PC-9 (cell line): Measurements from ENCODE around the gene PLEKHJ1. TPM values are rescaled to one million over a fixed set of nuclear protein-coding genes. Genes with fewer than 3 reads are reported as not detected.
A peak's percentile ranks its signal among the peaks of the same experiment; 100 is the strongest.

Experiments used
- BruUV-seq: library from RNA; stranded (reverse); fragments of 400-500 nt; replicated peaks from 2 replicates; lab custom pipeline; 2021; lab: Mats Ljungman, UMichigan
- CTCF ChIA-PET: fragments of 300-600 bp; sonication (Branson Sonifier 250); formaldehyde crosslinking; loops from one replicate; lab custom pipeline; 2022; ENCODE audit warnings: antibody characterized with exemption; lab: Charles Lee
- POLR2A ChIA-PET: fragments of 300-600 bp; sonication (Branson Sonifier 250); formaldehyde crosslinking; loops from one replicate; lab custom pipeline; 2022; ENCODE audit warnings: antibody characterized with exemption; ENCODE audit not compliant: unreplicated experiment; lab: Charles Lee
- DNase-seq, 2 experiments: peaks; one replicate each; pipeline versions ENCODE4 v3.0.0 to v3.0.0-alpha.2; 2015 to 2022; ENCODE audit warnings: mixed read lengths in 1 of 2
- H2AFZ ChIP-seq: fragments of 200-600 bp; sonication (generic); 2 replicates; pipeline ENCODE4 v1.8.1; 2017; ENCODE audit warnings: antibody characterized with exemption
- H3F3A ChIP-seq: fragments of 200-600 bp; sonication (generic); 2 replicates; pipeline ENCODE4 v1.8.1; 2017; ENCODE audit warnings: antibody characterized with exemption, mild to moderate bottlenecking, low read depth; ENCODE audit not compliant: insufficient read depth
- H3K27ac ChIP-seq: fragments of 200-600 bp; sonication (generic); 2 replicates; pipeline ENCODE4 v1.6.1; 2016; ENCODE audit warnings: mixed run types
- H3K27me3 ChIP-seq: fragments of 200-600 bp; sonication (generic); 2 replicates; pipeline ENCODE4 v1.6.1; 2016; ENCODE audit warnings: low read depth, mixed run types; ENCODE audit not compliant: insufficient read depth
- H3K36me3 ChIP-seq: fragments of 200-600 bp; sonication (generic); 2 replicates; pipeline ENCODE4 v1.6.1; 2016; ENCODE audit warnings: low read depth, mixed run types
- H3K4me1 ChIP-seq: fragments of 200-600 bp; sonication (generic); replicated peaks from 2 replicates; pipeline ENCODE4 v1.6.1; 2016; ENCODE audit warnings: mixed run types; ENCODE audit not compliant: insufficient read depth
- H3K4me2 ChIP-seq: fragments of 200-600 bp; sonication (generic); 2 replicates; pipeline ENCODE4 v1.6.1; 2017; ENCODE audit warnings: mixed run types
- H3K4me3 ChIP-seq: fragments of 200-600 bp; sonication (generic); 2 replicates; pipeline ENCODE4 v1.6.1; 2016; ENCODE audit warnings: mixed run types
- H3K79me2 ChIP-seq: fragments of 200-600 bp; sonication (generic); 2 replicates; pipeline ENCODE4 v1.6.1; 2017; ENCODE audit warnings: low read depth, mixed run types
- H3K9me2 ChIP-seq: fragments of 200-600 bp; sonication (generic); 2 replicates; pipeline ENCODE4 v1.8.1; 2017; ENCODE audit warnings: mild to moderate bottlenecking; ENCODE audit not compliant: insufficient read depth
- H3K9me3 ChIP-seq: fragments of 200-600 bp; sonication (generic); 2 replicates; pipeline ENCODE4 v1.8.1; 2016; ENCODE audit warnings: low read depth; ENCODE audit not compliant: insufficient read depth
- H4K20me1 ChIP-seq: fragments of 200-600 bp; sonication (generic); 2 replicates; pipeline ENCODE4 v1.8.1; 2017; ENCODE audit not compliant: insufficient read depth
- EZH2 ChIP-seq: fragments of 200-600 bp; sonication (generic); IDR thresholded peaks from 2 replicates; pipeline ENCODE4 v1.8.0; 2017; ENCODE audit warnings: antibody characterized with exemption, low read depth
- intact Hi-C: fragments of 100-400 bp; cut with micrococcal nuclease; formaldehyde crosslinking; loops from one replicate; pipeline ENCODE4 v1.10.0; 2022; ENCODE audit not compliant: unreplicated experiment
- total RNA-seq: library from RNA; stranded (reverse); gene quantifications from 2 replicates; pipeline ENCODE4 v1.2.3, GENCODE V29; 2021
- TF ChIP-seq, protein P1 (sequence below): fragments of 200-600 bp; sonication (generic); conservative IDR thresholded peaks from 2 replicates; pipeline ENCODE4 v1.6.1; 2017; ENCODE audit warnings: mixed run types, antibody characterized with exemption, mild to moderate bottlenecking, moderate library complexity

The PLEKHJ1 gene
- total RNA-seq, 1 experiment from 2014 or later, result 38.6 TPM

DNA sequence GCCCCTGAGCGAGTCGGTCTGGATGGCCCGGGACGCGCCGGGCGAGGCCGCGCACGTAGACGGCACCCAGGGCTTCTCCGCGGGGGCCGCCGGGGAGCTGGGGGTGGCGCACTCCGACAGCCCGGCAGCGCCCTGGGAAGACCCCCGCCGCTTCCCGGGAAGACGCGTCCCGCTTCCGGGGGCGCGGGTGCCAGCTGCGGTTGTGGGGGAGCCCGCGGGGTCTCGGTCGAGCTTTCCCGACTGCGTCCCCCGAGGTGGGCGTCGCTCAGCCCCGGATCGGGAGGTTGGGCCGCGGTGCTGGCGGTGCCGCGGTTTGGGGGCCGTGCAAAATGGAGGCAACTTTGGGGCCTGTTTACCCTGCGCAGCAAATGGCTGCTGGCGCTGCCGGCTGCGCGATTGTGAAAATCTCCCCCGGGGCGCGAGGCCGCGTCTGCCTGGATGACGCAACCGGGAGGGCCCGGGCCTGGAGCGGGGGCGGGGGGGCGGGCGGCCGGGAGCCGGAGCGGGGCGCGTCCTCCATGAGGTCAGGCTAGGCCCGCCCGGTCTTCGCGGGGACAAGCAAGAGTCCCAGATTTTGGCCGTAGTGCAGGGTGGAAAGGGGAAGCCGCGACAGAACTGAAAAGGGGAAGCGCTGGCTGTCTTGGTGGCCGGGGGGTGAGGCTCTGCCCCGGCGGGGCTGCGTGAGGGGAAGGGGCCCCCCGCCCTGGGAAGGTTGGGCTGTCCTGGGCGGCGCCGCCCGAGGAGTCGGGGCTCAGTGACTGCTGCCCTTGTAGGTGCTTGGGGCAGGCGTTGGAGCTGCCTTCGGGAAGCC is 34.5 kb upstream of the PLEKHJ1 start:
- no peaks in the 10 kb centered on the region for H3K27me3 ChIP-seq
- H3K9me2 ChIP-seq, result no peaks in the 10 kb centered on the region
- no peak for TF ChIP-seq EZH2
- TF ChIP-seq, protein P1, sequence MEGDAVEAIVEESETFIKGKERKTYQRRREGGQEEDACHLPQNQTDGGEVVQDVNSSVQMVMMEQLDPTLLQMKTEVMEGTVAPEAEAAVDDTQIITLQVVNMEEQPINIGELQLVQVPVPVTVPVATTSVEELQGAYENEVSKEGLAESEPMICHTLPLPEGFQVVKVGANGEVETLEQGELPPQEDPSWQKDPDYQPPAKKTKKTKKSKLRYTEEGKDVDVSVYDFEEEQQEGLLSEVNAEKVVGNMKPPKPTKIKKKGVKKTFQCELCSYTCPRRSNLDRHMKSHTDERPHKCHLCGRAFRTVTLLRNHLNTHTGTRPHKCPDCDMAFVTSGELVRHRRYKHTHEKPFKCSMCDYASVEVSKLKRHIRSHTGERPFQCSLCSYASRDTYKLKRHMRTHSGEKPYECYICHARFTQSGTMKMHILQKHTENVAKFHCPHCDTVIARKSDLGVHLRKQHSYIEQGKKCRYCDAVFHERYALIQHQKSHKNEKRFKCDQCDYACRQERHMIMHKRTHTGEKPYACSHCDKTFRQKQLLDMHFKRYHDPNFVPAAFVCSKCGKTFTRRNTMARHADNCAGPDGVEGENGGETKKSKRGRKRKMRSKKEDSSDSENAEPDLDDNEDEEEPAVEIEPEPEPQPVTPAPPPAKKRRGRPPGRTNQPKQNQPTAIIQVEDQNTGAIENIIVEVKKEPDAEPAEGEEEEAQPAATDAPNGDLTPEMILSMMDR, result no peak
- H3K4me2 ChIP-seq, result peak overlapping the region; percentile 87
- intact Hi-C loops, result no loop called here
- CTCF ChIA-PET, result no interaction called here
- DNase-seq, result peak in 1 of 2 experiments; percentile 52
- POLR2A ChIA-PET, result no interaction called here
- peak overlapping the region; percentile 69 for H3K27ac ChIP-seq
- no peak overlapping the region for H2AFZ ChIP-seq
- peak overlapping the region; percentile 88 for H3K4me3 ChIP-seq
- no peaks in the 10 kb centered on the region for H3K9me3 ChIP-seq
- H3K79me2 ChIP-seq, result peaks cover 50% of the 10 kb centered on the region
- H3F3A ChIP-seq, result peaks cover 32% of the 10 kb centered on the region
- peaks cover 15% of the 10 kb centered on the region; the same call in 1 of the 2 replicates for H3K4me1 ChIP-seq
- peaks cover 37% of the 10 kb centered on the region for H4K20me1 ChIP-seq
- BruUV-seq, result no TSS peak
- H3K36me3 ChIP-seq, result peaks cover 6% of the 10 kb centered on the region; the same call in 1 of the 2 replicates

DNA sequence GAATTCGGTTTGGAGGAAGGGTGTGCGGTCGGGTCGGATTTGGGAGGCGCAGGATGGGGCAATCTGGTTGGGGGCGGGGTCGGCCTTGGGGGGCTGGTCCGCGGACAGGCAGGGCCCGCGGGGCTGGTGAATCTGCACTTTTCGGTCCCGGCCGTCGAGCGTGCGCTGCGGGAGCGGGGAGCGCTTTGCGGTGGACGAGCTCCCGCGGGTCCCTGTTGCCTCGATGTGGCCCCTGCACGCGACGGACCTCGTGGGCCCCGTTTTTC is 34.0 kb upstream of the PLEKHJ1 start:
- no peaks in the 10 kb centered on the region for H3K9me2 ChIP-seq
- intact Hi-C loops, result no loop called here
- H2AFZ ChIP-seq, result no peak overlapping the region
- ChIA-PET CTCF (no interaction called here), POLR2A (no interaction called here)
- no peak for TF ChIP-seq EZH2
- TF ChIP-seq, protein P1, result no peak
- H3K4me2 ChIP-seq, result peak overlapping the region; percentile 56
- H3K36me3 ChIP-seq, result peaks cover 6% of the 10 kb centered on the region; the same call in 1 of the 2 replicates
- DNase-seq, result no peak
- BruUV-seq, result no TSS peak
- H3F3A ChIP-seq, result peaks cover 32% of the 10 kb centered on the region
- peaks cover 15% of the 10 kb centered on the region; the same call in 1 of the 2 replicates for H3K4me1 ChIP-seq
- peak overlapping the region; percentile 69 for H3K27ac ChIP-seq
- H3K79me2 ChIP-seq, result peaks cover 50% of the 10 kb centered on the region
- peak overlapping the region; percentile 88 for H3K4me3 ChIP-seq
- H3K9me3 ChIP-seq, result no peaks in the 10 kb centered on the region
- H3K27me3 ChIP-seq, result no peaks in the 10 kb centered on the region
- H4K20me1 ChIP-seq, result peaks cover 37% of the 10 kb centered on the region

DNA sequence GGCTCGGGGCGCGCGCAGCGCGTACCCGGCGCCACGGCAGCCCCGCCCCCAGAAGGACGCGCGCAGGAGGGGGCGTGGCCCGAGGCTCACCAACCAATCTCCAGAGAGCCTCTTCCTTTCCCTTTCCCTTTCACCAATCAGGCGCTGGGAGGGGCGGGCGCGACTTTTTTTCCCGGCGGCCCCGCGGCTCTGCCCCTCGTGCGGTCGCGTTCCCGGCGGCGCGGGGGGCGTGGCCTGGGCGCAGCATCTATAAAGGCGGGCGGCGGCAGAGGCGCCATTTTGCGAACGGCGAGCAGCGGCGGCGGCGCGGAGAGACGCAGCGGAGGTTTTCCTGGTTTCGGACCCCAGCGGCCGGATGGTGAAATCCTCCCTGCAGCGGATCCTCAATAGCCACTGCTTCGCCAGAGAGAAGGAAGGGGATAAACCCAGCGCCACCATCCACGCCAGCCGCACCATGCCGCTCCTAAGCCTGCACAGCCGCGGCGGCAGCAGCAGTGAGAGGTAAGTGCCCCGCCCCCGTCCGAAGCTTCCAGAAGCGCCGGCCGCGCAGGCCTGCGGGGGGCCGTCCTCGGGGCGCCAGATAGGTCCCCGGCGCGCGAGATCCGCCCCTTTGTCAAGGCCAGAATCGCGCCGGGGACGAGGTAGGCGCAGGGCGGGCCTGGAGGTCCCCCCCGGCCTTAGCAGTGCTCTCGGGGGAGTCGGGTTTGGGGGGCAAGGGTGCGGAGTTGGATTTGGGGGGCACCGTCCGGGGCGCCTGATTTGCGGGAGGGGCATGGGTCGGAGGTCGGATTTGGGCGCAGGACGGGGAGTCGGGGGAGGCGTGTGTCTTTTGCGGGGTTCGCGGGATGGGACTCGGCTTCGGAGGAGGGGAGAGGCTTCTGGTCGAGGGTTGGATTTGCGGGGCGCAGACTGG is 33.4 kb upstream of the PLEKHJ1 start:
- Histone ChIP-seq H2AFZ (peak overlapping the region; percentile 73; the same call in 1 of the 2 replicates), H3K4me2 (peak overlapping the region; percentile 75), H3K4me3 (peak overlapping the region; percentile 88), H3K27me3 (no peaks in the 10 kb centered on the region), H3K36me3 (peaks cover 6% of the 10 kb centered on the region; the same call in 1 of the 2 replicates), H3K79me2 (peaks cover 49% of the 10 kb centered on the region), H3K9me3 (no peaks in the 10 kb centered on the region), H3F3A (peaks cover 31% of the 10 kb centered on the region), H3K9me2 (no peaks in the 10 kb centered on the region), H3K4me1 (peaks cover 15% of the 10 kb centered on the region; the same call in 1 of the 2 replicates), H3K27ac (peak overlapping the region; percentile 69; the same call in 1 of the 2 replicates), H4K20me1 (peaks cover 34% of the 10 kb centered on the region)
- TF ChIP-seq, protein P1, result no peak
- TF ChIP-seq EZH2, result no peak
- TSS peak; percentile 80 for BruUV-seq
- ChIA-PET POLR2A (interaction anchor here (0.7 kb wide), 1 partner anchor 110 kb away, joined by 4 read pairs; no protein-coding TSS in a partner anchor), CTCF (no interaction called here)
- intact Hi-C loops, result no loop called here
- peak; percentile 77 to 94 for DNase-seq
